Endothelial cell of umbilical vein (primary cell): ENCODE results near the gene DMD. TPM values are rescaled to one million over a fixed set of nuclear protein-coding genes. Genes with fewer than 3 reads are reported as not detected.

ENCODE experiments used
- BruUV-seq: library from RNA; stranded (reverse); fragments of 400-500 nt; replicated peaks from 2 replicates; lab custom pipeline; 2021; lab: Mats Ljungman, UMichigan
- CTCF ChIA-PET: fragments of 300-600, 350-600 bp; sonication (Branson Sonifier 250); formaldehyde crosslinking; loops from one replicate; lab custom pipeline; 2021; ENCODE audit warnings: antibody characterized with exemption, inconsistent platforms; lab: Charles Lee
- POLR2A ChIA-PET: fragments of 300-600, 350-600 bp; sonication (Branson Sonifier 250); formaldehyde crosslinking; loops from one replicate; lab custom pipeline; 2021; ENCODE audit warnings: antibody characterized with exemption, inconsistent platforms; lab: Charles Lee
- DNase-seq: peaks from one replicate; pipeline ENCODE4 v3.0.0-alpha.2; 2011; ENCODE audit warnings: low read depth, low spot score
- FAIRE-seq: peaks from 2 replicates; lab custom pipeline; 2011; peaks lifted over from hg19 to GRCh38; lab: Jason Lieb, UNC
- H2AFZ ChIP-seq: 2 replicates; pipeline ENCODE4 v1.6.0; 2012; ENCODE audit warnings: low read depth, low read length, control low read depth, inconsistent platforms
- H3K27ac ChIP-seq: 2 replicates; pipeline ENCODE4 v1.5.1; 2011; ENCODE audit warnings: low read depth, mild to moderate bottlenecking, control low read depth, low read length, moderate library complexity; ENCODE audit not compliant: insufficient read depth
- H3K27me3 ChIP-seq, 2 experiments: 2 replicates each; pipeline versions ENCODE4 v1.6.0 to v1.6.1; 2011; ENCODE audit warnings: low read length in 2 of 2, mixed read lengths in 1 of 2; ENCODE audit not compliant: control insufficient read depth in 2 of 2, insufficient read depth in 2 of 2
- H3K36me3 ChIP-seq, 2 experiments: 2 replicates in 1 of 2; 3 replicates in 1 of 2; pipeline ENCODE4 v1.5.1; 2011; ENCODE audit warnings: low read length in 2 of 2, mild to moderate bottlenecking in 1 of 2, moderate library complexity in 1 of 2; ENCODE audit not compliant: control insufficient read depth in 2 of 2, insufficient read depth in 2 of 2; ENCODE audit errors: extremely low read depth in 1 of 2
- H3K4me1 ChIP-seq: 3 replicates; pipeline ENCODE4 v1.5.1; 2011; ENCODE audit warnings: mild to moderate bottlenecking, low read length; ENCODE audit not compliant: control insufficient read depth, insufficient read depth; ENCODE audit errors: extremely low read depth
- H3K4me2 ChIP-seq: 2 replicates; pipeline ENCODE4 v1.6.1; 2011; ENCODE audit warnings: low read length, control low read depth, mixed read lengths; ENCODE audit not compliant: insufficient read depth
- H3K4me3 ChIP-seq, 3 experiments: fragments of 200-600 bp in 1 of 3; sonication (generic), shearing (Covaris generic) in 1 of 3; replicated peaks in 1 of 3; 2 replicates each; pipeline ENCODE4 v1.5.1; 2011 to 2016; ENCODE audit warnings: control low read depth in 3 of 3, low read length in 3 of 3, mild to moderate bottlenecking in 2 of 3, inconsistent platforms in 1 of 3, low read depth in 1 of 3, moderate library complexity in 1 of 3; ENCODE audit not compliant: insufficient read depth in 1 of 3
- H3K79me2 ChIP-seq: 2 replicates; pipeline ENCODE4 v1.6.0; 2012; ENCODE audit warnings: low read length, inconsistent platforms; ENCODE audit not compliant: control insufficient read depth, insufficient read depth
- H3K9ac ChIP-seq: replicated peaks from 2 replicates; pipeline ENCODE3; 2011; ENCODE audit warnings: low read length, control low read depth; ENCODE audit not compliant: insufficient read depth; ENCODE audit errors: extremely low read depth
- H3K9me1 ChIP-seq: replicated peaks from 3 replicates; pipeline ENCODE4 v1.6.0; 2011; ENCODE audit warnings: mild to moderate bottlenecking, low read length; ENCODE audit not compliant: control insufficient read depth, insufficient read depth; ENCODE audit errors: extremely low read depth
- H3K9me3 ChIP-seq: replicated peaks from 2 replicates; pipeline ENCODE4 v1.5.1; 2012; ENCODE audit warnings: low read length, inconsistent platforms; ENCODE audit not compliant: control insufficient read depth, insufficient read depth
- H4K20me1 ChIP-seq: replicated peaks from 2 replicates; pipeline ENCODE3; 2011; ENCODE audit warnings: mild to moderate bottlenecking, low read length; ENCODE audit not compliant: control insufficient read depth, insufficient read depth; ENCODE audit errors: extremely low read depth
- CTCF ChIP-seq, 2 donors: IDR thresholded peaks; 1 replicate in 1 of 2; 2 replicates in 1 of 2; pipeline ENCODE4 v1.5.1; 2011; ENCODE audit warnings: low read length in 2 of 2, mild to moderate bottlenecking in 2 of 2, moderate library complexity in 2 of 2, control low read depth in 1 of 2, inconsistent platforms in 1 of 2, low read depth in 1 of 2; ENCODE audit not compliant: insufficient read depth in 1 of 2; ENCODE audit errors: extremely low read depth in 1 of 2
- EZH2 ChIP-seq: IDR thresholded peaks from 2 replicates; pipeline ENCODE4 v1.6.1; 2012; ENCODE audit warnings: borderline replicate concordance, low read depth, mild to moderate bottlenecking, moderate library complexity, low read length, inconsistent platforms; ENCODE audit not compliant: severe bottlenecking
- FOS ChIP-seq: IDR thresholded peaks from 2 replicates; pipeline ENCODE4 v1.6.1; 2011; ENCODE audit warnings: mild to moderate bottlenecking, low read length, moderate library complexity, borderline replicate concordance; ENCODE audit not compliant: insufficient read depth
- GATA2 ChIP-seq: IDR thresholded peaks from 2 replicates; pipeline ENCODE4 v1.7.0; 2011; ENCODE audit warnings: low read depth, mild to moderate bottlenecking, moderate library complexity, mixed read lengths, low read length; ENCODE audit not compliant: insufficient read length, insufficient read depth
- JUN ChIP-seq: IDR thresholded peaks from 2 replicates; pipeline ENCODE4 v1.6.1; 2011; ENCODE audit warnings: borderline replicate concordance, low read depth; ENCODE audit not compliant: insufficient read length, insufficient read depth
- MAX ChIP-seq: IDR thresholded peaks from 2 replicates; pipeline ENCODE4 v1.6.1; 2011; ENCODE audit not compliant: insufficient read depth, insufficient read length
- MYC ChIP-seq: IDR thresholded peaks from one replicate; pipeline ENCODE4 v1.6.1; 2011; ENCODE audit warnings: mild to moderate bottlenecking, low read depth, low read length
- POLR2A ChIP-seq: IDR thresholded peaks from 2 replicates; pipeline ENCODE4 v1.6.1; 2012; ENCODE audit warnings: low read depth, mild to moderate bottlenecking, control low read depth, low read length
- POLR2AphosphoS5 ChIP-seq: IDR thresholded peaks from 2 replicates; pipeline ENCODE4 v1.6.1; 2012; ENCODE audit warnings: low read depth, mild to moderate bottlenecking, control low read depth, low read length, moderate library complexity; ENCODE audit not compliant: insufficient read depth
- dilution Hi-C: fragments of 300-500 bp; cut with MboI; formaldehyde crosslinking; loops from one replicate; pipeline ENCODE4 v1.15.0; 2019; ENCODE audit warnings: low sequenced_read_pairs; ENCODE audit not compliant: extremely low pct_ligation_motif_present
- intact Hi-C: fragments of 100-400 bp; cut with micrococcal nuclease; formaldehyde crosslinking; loops from one replicate; pipeline ENCODE4 v1.10.0; 2022
- polyA plus RNA-seq, 4 experiments: library from polyadenylated mRNA; depleted of rRNA in 3 of 4; stranded (reverse) in 3 of 4; unstranded in 1 of 4; fragments of >200 nt; gene quantifications; 2 replicates each; pipeline versions ENCODE4 v1.2.1 to v1.2.3, GENCODE V29; 2011 to 2012; ENCODE audit warnings: missing spikeins in 1 of 4
- total RNA-seq: library from RNA; stranded (reverse); gene quantifications from 2 replicates; pipeline ENCODE4 v1.2.3, GENCODE V29; 2021

The DMD gene
- total and polyA plus RNA-seq, 2 donors (not counting 3 experiments of a cell fraction or from before 2014, with no cell fraction given) = 7.3 to 9.0 TPM

- no peak overlapping the region for H2AFZ ChIP-seq
- dilution Hi-C loops = no loop called here
- no peaks in the 10 kb centered on the region for H3K4me1 ChIP-seq
- no TSS peak for BruUV-seq
- no peaks in the 10 kb centered on the region for H3K36me3 ChIP-seq
- H3K9me3 ChIP-seq = no peaks in the 10 kb centered on the region
- H3K27ac ChIP-seq = no peak overlapping the region
- TF ChIP-seq FOS (no peak), POLR2A (no peak), MAX (no peak), JUN (no peak), CTCF (IDR thresholded peaks at IDR 0.05; ENCODE audit: extremely low read depth in 1 of 2, insufficient read depth in 1 of 2, low read depth in 1 of 2, low read length in 2 of 2) (no peak)
- H3K4me2 ChIP-seq = no peak overlapping the region
- no peaks in the 10 kb centered on the region for H4K20me1 ChIP-seq
- no peaks in the 10 kb centered on the region for H3K79me2 ChIP-seq
- H3K4me3 ChIP-seq = no peak overlapping the region
- H3K27me3 ChIP-seq = no peaks in the 10 kb centered on the region
- ChIA-PET CTCF (interaction anchor here (0.6 kb wide), 1 partner anchor 49 kb away, joined by 3 read pairs; no protein-coding TSS in a partner anchor), POLR2A (no interaction called here)
- intact Hi-C loops = no loop called here
- no peak for FAIRE-seq
- no peaks in the 10 kb centered on the region for H3K9me1 ChIP-seq
- no peak for DNase-seq
- H3K9ac ChIP-seq = no peak overlapping the region
Observed at GRCh38 chrX:32447640-32448039, 763.7 kb downstream of the DMD start.

- ChIA-PET CTCF (no interaction called here), POLR2A (no interaction called here)
- no peaks in the 10 kb centered on the region for H3K9me3 ChIP-seq
- TF ChIP-seq GATA2 (no peak), FOS (no peak), JUN (no peak), EZH2 (no peak), CTCF (IDR thresholded peaks at IDR 0.05; ENCODE audit: extremely low read depth in 1 of 2, insufficient read depth in 1 of 2, low read depth in 1 of 2, low read length in 2 of 2) (no peak), MYC (no peak), POLR2A (no peak), POLR2AphosphoS5 (no peak), MAX (no peak)
- FAIRE-seq (no peak), DNase-seq (no peak)
- H3K79me2 ChIP-seq = no peaks in the 10 kb centered on the region
- H3K4me3 ChIP-seq = no peak overlapping the region
- H3K9ac ChIP-seq = no peak overlapping the region
- H3K27me3 ChIP-seq = no peaks in the 10 kb centered on the region
- H3K27ac ChIP-seq = no peak overlapping the region
- no peaks in the 10 kb centered on the region for H4K20me1 ChIP-seq
- H2AFZ ChIP-seq = no peak overlapping the region
- no TSS peak for BruUV-seq
- no peaks in the 10 kb centered on the region for H3K4me1 ChIP-seq
- H3K36me3 ChIP-seq = no peaks in the 10 kb centered on the region
- intact Hi-C loops = no loop called here
- H3K9me1 ChIP-seq = no peaks in the 10 kb centered on the region
- no peak overlapping the region for H3K4me2 ChIP-seq
- dilution Hi-C loops = no loop called here
Observed at GRCh38 chrX:32443841-32444240, 767.5 kb downstream of the DMD start.
